ENCODE results near the gene HJURP.
A peak's percentile ranks its signal among the peaks of the same experiment; 100 is the strongest.

Gene HJURP

GRCh38 chr2:233802132-233802815 lies 52.1 kb downstream of the HJURP start:
- in situ Hi-C loops (cut with MboI; ENCODE audit: low sequenced_read_pairs, unreplicated experiment) = no loop called here
- no peak for DNase-seq (ENCODE audit: low spot score)
- no peak for TF ChIP-seq CTCF (IDR thresholded peaks at IDR 0.05; ENCODE audit: borderline replicate concordance, control extremely low read depth, extremely low read depth, insufficient read depth, missing control alignments)

- in situ Hi-C loops (cut with MboI; ENCODE audit: low sequenced_read_pairs, unreplicated experiment) = no loop called here
- DNase-seq (ENCODE audit: low spot score) = peak; percentile 41
- peak; percentile 3 for TF ChIP-seq CTCF (IDR thresholded peaks at IDR 0.05; ENCODE audit: borderline replicate concordance, control extremely low read depth, extremely low read depth, insufficient read depth, missing control alignments)
Measured at GRCh38 chr2:233801357-233802131, 52.8 kb downstream of the HJURP start.

GRCh38 chr2:233800208-233800607 lies 54.1 kb downstream of the HJURP start:
- TF ChIP-seq CTCF (IDR thresholded peaks at IDR 0.05; ENCODE audit: borderline replicate concordance, control extremely low read depth, extremely low read depth, insufficient read depth, missing control alignments) = no peak
- no peak for DNase-seq (ENCODE audit: low spot score)
- in situ Hi-C loops (cut with MboI; ENCODE audit: low sequenced_read_pairs, unreplicated experiment) = no loop called here

GRCh38 chr2:233799716-233800115 lies 54.6 kb downstream of the HJURP start:
- no peak for DNase-seq (ENCODE audit: low spot score)
- TF ChIP-seq CTCF (IDR thresholded peaks at IDR 0.05; ENCODE audit: borderline replicate concordance, control extremely low read depth, extremely low read depth, insufficient read depth, missing control alignments) = no peak
- in situ Hi-C loops (cut with MboI; ENCODE audit: low sequenced_read_pairs, unreplicated experiment) = no loop called here

GRCh38 chr2:233799087-233799665 lies 55.2 kb downstream of the HJURP start:
- no peak for DNase-seq (ENCODE audit: low spot score)
- in situ Hi-C loops (cut with MboI; ENCODE audit: low sequenced_read_pairs, unreplicated experiment) = no loop called here
- TF ChIP-seq CTCF (IDR thresholded peaks at IDR 0.05; ENCODE audit: borderline replicate concordance, control extremely low read depth, extremely low read depth, insufficient read depth, missing control alignments) = no peak

- no peak for DNase-seq (ENCODE audit: low spot score)
- TF ChIP-seq CTCF (IDR thresholded peaks at IDR 0.05; ENCODE audit: borderline replicate concordance, control extremely low read depth, extremely low read depth, insufficient read depth, missing control alignments) = no peak
- in situ Hi-C loops (cut with MboI; ENCODE audit: low sequenced_read_pairs, unreplicated experiment) = no loop called here
Measured at GRCh38 chr2:233798335-233799086, 55.8 kb downstream of the HJURP start.

Data from GM13976 (cell line).